SK-N-SH treated with all-trans-retinoic acid at 6 μM for 48 hours (cell line): ENCODE measurements around the gene HDAC8.

Source experiments
- CSDC2 ChIP-seq: fragments of 250-450 bp; sonication (Bioruptor Pico); IDR thresholded peaks from 2 replicates; pipeline ENCODE4 v1.5.0; 2020; ENCODE audit warnings: mild to moderate bottlenecking, moderate library complexity
- GLIS3 ChIP-seq: fragments of 250-450 bp; sonication (Bioruptor Pico); IDR thresholded peaks from 2 replicates; pipeline ENCODE4 v1.5.0; 2020; ENCODE audit warnings: mild to moderate bottlenecking, moderate library complexity
- PPARA ChIP-seq: fragments of 250-450 bp; sonication (Bioruptor Pico); IDR thresholded peaks from 2 replicates; pipeline ENCODE4 v1.5.0; 2020; ENCODE audit warnings: mild to moderate bottlenecking, borderline replicate concordance
- ZFP30 ChIP-seq: fragments of 450-650 bp; formaldehyde crosslinking; IDR thresholded peaks from 2 replicates; pipeline ENCODE4 v1.5.0; 2022; ENCODE audit warnings: mild to moderate bottlenecking, moderate library complexity
- ZNF565 ChIP-seq: fragments of 450-650 bp; formaldehyde crosslinking; conservative IDR thresholded peaks from 2 replicates; pipeline ENCODE4 v1.5.0; 2020; ENCODE audit warnings: low read depth, mild to moderate bottlenecking, moderate library complexity
- ZNF70 ChIP-seq: fragments of 450-650 bp; formaldehyde crosslinking; IDR thresholded peaks from 2 replicates; pipeline ENCODE4 v1.5.0; 2020; ENCODE audit warnings: mild to moderate bottlenecking, moderate library complexity
- TF ChIP-seq, protein P1 (sequence below): fragments of 250-450 bp; sonication (Bioruptor Pico); IDR thresholded peaks from 2 replicates; pipeline ENCODE4 v1.8.0; 2020; ENCODE audit warnings: mild to moderate bottlenecking, moderate library complexity, borderline replicate concordance
- TF ChIP-seq, protein P2 (sequence below): fragments of 250-450 bp; sonication (Bioruptor Pico); IDR thresholded peaks from 2 replicates; pipeline ENCODE4 v1.5.0; 2020; ENCODE audit warnings: mild to moderate bottlenecking, moderate library complexity
- TF ChIP-seq, protein P3 (sequence below): fragments of 250-450 bp; sonication (Bioruptor Pico); IDR thresholded peaks from 2 replicates; pipeline ENCODE4 v1.5.1; 2020; ENCODE audit warnings: low read depth, mild to moderate bottlenecking, moderate library complexity
- TF ChIP-seq, protein P4 (sequence below): fragments of 250-450 bp; sonication (Bioruptor Pico); IDR thresholded peaks from 2 replicates; pipeline ENCODE4 v1.8.0; 2021; ENCODE audit warnings: low read depth, mild to moderate bottlenecking, moderate library complexity, borderline replicate concordance

DNA sequence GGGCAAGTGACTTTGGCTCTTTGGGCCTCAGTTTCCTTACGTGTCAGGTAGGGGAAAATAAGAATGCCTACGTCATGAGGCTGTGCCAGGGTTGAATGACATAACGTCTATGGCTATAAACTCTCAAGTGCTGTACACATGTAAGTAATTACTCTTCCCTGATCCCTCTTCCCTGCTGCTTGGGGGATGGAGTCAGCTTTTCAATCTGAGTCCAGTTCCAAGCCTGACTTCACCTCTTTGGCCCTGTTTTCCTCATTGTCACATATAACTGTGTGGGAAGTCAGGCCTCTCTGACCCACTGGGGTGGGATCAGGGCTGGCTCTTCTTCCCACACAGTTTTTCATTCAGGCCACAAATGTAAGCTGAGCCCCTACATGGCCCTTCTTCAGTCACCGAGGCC is 255.5 kb downstream of the HDAC8 start:
- TF ChIP-seq, protein P1, sequence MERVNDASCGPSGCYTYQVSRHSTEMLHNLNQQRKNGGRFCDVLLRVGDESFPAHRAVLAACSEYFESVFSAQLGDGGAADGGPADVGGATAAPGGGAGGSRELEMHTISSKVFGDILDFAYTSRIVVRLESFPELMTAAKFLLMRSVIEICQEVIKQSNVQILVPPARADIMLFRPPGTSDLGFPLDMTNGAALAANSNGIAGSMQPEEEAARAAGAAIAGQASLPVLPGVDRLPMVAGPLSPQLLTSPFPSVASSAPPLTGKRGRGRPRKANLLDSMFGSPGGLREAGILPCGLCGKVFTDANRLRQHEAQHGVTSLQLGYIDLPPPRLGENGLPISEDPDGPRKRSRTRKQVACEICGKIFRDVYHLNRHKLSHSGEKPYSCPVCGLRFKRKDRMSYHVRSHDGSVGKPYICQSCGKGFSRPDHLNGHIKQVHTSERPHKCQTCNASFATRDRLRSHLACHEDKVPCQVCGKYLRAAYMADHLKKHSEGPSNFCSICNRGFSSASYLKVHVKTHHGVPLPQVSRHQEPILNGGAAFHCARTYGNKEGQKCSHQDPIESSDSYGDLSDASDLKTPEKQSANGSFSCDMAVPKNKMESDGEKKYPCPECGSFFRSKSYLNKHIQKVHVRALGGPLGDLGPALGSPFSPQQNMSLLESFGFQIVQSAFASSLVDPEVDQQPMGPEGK (CRISPR knock-in tag): no peak
- TF ChIP-seq, protein P2, sequence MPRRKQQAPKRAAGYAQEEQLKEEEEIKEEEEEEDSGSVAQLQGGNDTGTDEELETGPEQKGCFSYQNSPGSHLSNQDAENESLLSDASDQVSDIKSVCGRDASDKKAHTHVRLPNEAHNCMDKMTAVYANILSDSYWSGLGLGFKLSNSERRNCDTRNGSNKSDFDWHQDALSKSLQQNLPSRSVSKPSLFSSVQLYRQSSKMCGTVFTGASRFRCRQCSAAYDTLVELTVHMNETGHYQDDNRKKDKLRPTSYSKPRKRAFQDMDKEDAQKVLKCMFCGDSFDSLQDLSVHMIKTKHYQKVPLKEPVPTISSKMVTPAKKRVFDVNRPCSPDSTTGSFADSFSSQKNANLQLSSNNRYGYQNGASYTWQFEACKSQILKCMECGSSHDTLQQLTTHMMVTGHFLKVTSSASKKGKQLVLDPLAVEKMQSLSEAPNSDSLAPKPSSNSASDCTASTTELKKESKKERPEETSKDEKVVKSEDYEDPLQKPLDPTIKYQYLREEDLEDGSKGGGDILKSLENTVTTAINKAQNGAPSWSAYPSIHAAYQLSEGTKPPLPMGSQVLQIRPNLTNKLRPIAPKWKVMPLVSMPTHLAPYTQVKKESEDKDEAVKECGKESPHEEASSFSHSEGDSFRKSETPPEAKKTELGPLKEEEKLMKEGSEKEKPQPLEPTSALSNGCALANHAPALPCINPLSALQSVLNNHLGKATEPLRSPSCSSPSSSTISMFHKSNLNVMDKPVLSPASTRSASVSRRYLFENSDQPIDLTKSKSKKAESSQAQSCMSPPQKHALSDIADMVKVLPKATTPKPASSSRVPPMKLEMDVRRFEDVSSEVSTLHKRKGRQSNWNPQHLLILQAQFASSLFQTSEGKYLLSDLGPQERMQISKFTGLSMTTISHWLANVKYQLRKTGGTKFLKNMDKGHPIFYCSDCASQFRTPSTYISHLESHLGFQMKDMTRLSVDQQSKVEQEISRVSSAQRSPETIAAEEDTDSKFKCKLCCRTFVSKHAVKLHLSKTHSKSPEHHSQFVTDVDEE: no peak
- no peak for TF ChIP-seq ZFP30 (CRISPR knock-in tag)
- TF ChIP-seq, protein P3, sequence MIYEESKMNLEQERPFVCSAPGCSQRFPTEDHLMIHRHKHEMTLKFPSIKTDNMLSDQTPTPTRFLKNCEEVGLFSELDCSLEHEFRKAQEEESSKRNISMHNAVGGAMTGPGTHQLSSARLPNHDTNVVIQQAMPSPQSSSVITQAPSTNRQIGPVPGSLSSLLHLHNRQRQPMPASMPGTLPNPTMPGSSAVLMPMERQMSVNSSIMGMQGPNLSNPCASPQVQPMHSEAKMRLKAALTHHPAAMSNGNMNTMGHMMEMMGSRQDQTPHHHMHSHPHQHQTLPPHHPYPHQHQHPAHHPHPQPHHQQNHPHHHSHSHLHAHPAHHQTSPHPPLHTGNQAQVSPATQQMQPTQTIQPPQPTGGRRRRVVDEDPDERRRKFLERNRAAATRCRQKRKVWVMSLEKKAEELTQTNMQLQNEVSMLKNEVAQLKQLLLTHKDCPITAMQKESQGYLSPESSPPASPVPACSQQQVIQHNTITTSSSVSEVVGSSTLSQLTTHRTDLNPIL (CRISPR knock-in tag): no peak
- TF ChIP-seq CSDC2 (CRISPR knock-in tag): no peak
- TF ChIP-seq, protein P4, sequence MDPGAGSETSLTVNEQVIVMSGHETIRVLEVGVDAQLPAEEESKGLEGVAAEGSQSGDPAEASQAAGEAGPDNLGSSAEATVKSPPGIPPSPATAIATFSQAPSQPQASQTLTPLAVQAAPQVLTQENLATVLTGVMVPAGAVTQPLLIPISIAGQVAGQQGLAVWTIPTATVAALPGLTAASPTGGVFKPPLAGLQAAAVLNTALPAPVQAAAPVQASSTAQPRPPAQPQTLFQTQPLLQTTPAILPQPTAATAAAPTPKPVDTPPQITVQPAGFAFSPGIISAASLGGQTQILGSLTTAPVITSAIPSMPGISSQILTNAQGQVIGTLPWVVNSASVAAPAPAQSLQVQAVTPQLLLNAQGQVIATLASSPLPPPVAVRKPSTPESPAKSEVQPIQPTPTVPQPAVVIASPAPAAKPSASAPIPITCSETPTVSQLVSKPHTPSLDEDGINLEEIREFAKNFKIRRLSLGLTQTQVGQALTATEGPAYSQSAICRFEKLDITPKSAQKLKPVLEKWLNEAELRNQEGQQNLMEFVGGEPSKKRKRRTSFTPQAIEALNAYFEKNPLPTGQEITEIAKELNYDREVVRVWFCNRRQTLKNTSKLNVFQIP (CRISPR knock-in tag): no peak
- no peak for TF ChIP-seq ZNF70 (CRISPR knock-in tag)
- no peak for TF ChIP-seq ZNF565 (CRISPR knock-in tag)
- no peak for TF ChIP-seq PPARA (CRISPR knock-in tag)
- TF ChIP-seq GLIS3 (CRISPR knock-in tag): no peak
